ENCODE results near the gene ATG5.

- TF ChIP-seq, protein P1, sequence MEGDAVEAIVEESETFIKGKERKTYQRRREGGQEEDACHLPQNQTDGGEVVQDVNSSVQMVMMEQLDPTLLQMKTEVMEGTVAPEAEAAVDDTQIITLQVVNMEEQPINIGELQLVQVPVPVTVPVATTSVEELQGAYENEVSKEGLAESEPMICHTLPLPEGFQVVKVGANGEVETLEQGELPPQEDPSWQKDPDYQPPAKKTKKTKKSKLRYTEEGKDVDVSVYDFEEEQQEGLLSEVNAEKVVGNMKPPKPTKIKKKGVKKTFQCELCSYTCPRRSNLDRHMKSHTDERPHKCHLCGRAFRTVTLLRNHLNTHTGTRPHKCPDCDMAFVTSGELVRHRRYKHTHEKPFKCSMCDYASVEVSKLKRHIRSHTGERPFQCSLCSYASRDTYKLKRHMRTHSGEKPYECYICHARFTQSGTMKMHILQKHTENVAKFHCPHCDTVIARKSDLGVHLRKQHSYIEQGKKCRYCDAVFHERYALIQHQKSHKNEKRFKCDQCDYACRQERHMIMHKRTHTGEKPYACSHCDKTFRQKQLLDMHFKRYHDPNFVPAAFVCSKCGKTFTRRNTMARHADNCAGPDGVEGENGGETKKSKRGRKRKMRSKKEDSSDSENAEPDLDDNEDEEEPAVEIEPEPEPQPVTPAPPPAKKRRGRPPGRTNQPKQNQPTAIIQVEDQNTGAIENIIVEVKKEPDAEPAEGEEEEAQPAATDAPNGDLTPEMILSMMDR (IDR thresholded peaks at IDR 0.05), result no peak
- no peak for TF ChIP-seq ZFX (IDR thresholded peaks at IDR 0.05; ENCODE audit: borderline replicate concordance)
Observed at GRCh38 chr6:106156413-106156812, 169.1 kb downstream of the ATG5 start.
